Uterus (tissue), 4 donors: ENCODE data around the gene PTPA. TPM values are rescaled to one million over a fixed set of nuclear protein-coding genes. Genes with fewer than 3 reads are reported as not detected.

Experiments
- DNase-seq, 2 donors: peaks; one replicate each; pipeline ENCODE4 v3.0.0-alpha.2; 2019 to 2020
- H3K27ac ChIP-seq, 2 donors: fragments of 200-600 bp; sonication (generic); 1 replicate in 1 of 2; 2 replicates in 1 of 2; pipeline ENCODE4 v1.5.1; 2016 to 2018
- H3K27me3 ChIP-seq, 2 donors: fragments of 200-600 bp; sonication (generic); one replicate each; pipeline ENCODE4 v1.5.1; 2018 to 2019; ENCODE audit warnings: control low read depth in 1 of 2
- H3K36me3 ChIP-seq, 2 donors: fragments of 200-600 bp; sonication (generic); one replicate each; pipeline ENCODE4 v1.5.1; 2019; ENCODE audit warnings: control low read depth in 1 of 2
- H3K4me1 ChIP-seq, 2 donors: fragments of 200-600 bp; sonication (generic); one replicate each; pipeline ENCODE4 v1.5.1; 2018 to 2019; ENCODE audit warnings: control low read depth in 1 of 2
- H3K4me3 ChIP-seq, 2 donors: fragments of 200-600 bp; sonication (generic); 1 replicate in 1 of 2; 2 replicates in 1 of 2; pipeline ENCODE4 v1.5.1; 2018 to 2019; ENCODE audit warnings: mild to moderate bottlenecking in 1 of 2
- H3K9me3 ChIP-seq, 2 donors: fragments of 200-600 bp; sonication (generic); one replicate each; pipeline ENCODE4 v1.5.1; 2019; ENCODE audit warnings: control low read depth in 1 of 2
- CTCF ChIP-seq, 4 experiments: fragments of 200-600 bp in 2 of 4; fragments of 450-650 bp in 2 of 4; sonication (generic) in 2 of 4; IDR thresholded peaks; one replicate each; pipeline ENCODE4 v1.5.1; 2016 to 2019; ENCODE audit warnings: antibody characterized with exemption in 4 of 4, mild to moderate bottlenecking in 2 of 4, moderate library complexity in 1 of 4
- POLR2A ChIP-seq, 2 donors: fragments of 450-650 bp; IDR thresholded peaks; one replicate each; pipeline ENCODE4 v1.6.1; 2016; ENCODE audit warnings: antibody characterized with exemption in 2 of 2, mild to moderate bottlenecking in 1 of 2, moderate library complexity in 1 of 2
- intact Hi-C: fragments of 100-400 bp; cut with DNase I; formaldehyde crosslinking; loops from one replicate; pipeline ENCODE4 v1.15.1; 2023; ENCODE audit warnings: low total_unique reads
- total RNA-seq, 4 donors: library from RNA; depleted of rRNA in 3 of 4; stranded (reverse); fragments of >200 nt in 3 of 4; gene quantifications; one replicate each; pipeline versions ENCODE4 v1.1.0 to v1.2.4, GENCODE V29; 2014 to 2023
- donor health status: DM: yes; HTN: yes; CAD: no.

PTPA gene
- total RNA-seq, 4 donors from 2014 or later, result 28.9 to 107 (median 62.1) TPM

GRCh38 chr9:129183495-129184218, 72.4 kb downstream of the PTPA start:
- no peaks in the 10 kb centered on the region for H3K27me3 ChIP-seq
- H3K4me1 ChIP-seq, result peaks cover 0 to under 1% of the 10 kb centered on the region in 2 donors
- intact Hi-C loops, result loop anchor here (5.0 kb wide), 1 partner anchor 64 kb away; no protein-coding TSS in a partner anchor
- DNase-seq, result no peak
- no peak overlapping the region for H3K4me3 ChIP-seq
- no peaks in the 10 kb centered on the region for H3K36me3 ChIP-seq
- H3K9me3 ChIP-seq, result no peaks in the 10 kb centered on the region
- TF ChIP-seq CTCF (IDR thresholded peaks at IDR 0.05) (no peak), POLR2A (IDR thresholded peaks at IDR 0.05) (no peak)
- H3K27ac ChIP-seq, result peak overlapping the region in 1 of 2 donors; percentile 41

- no peaks in the 10 kb centered on the region for H3K36me3 ChIP-seq
Measured at GRCh38 chr9:129184219-129184524, 73.0 kb downstream of the PTPA start.

GRCh38 chr9:129184596-129185122, 73.4 kb downstream of the PTPA start:
- Histone ChIP-seq H3K27me3 (no peaks in the 10 kb centered on the region), H3K4me1 (no peaks in the 10 kb centered on the region), H3K9me3 (no peaks in the 10 kb centered on the region), H3K36me3 (no peaks in the 10 kb centered on the region), H3K4me3 (no peak overlapping the region), H3K27ac (peak overlapping the region in 1 of 2 donors; percentile 41)
- intact Hi-C loops, result loop anchor here (5.0 kb wide), 1 partner anchor 63 kb away; no protein-coding TSS in a partner anchor
- DNase-seq, result no peak
- TF ChIP-seq POLR2A (IDR thresholded peaks at IDR 0.05) (no peak), CTCF (IDR thresholded peaks at IDR 0.05) (no peak)

More at GRCh38 chr9:129184219-129184524, 73.0 kb downstream of the PTPA start:
- Histone ChIP-seq H3K4me3 (no peak overlapping the region), H3K4me1 (no peaks in the 10 kb centered on the region), H3K27me3 (no peaks in the 10 kb centered on the region), H3K27ac (peak overlapping the region in 1 of 2 donors; percentile 41), H3K9me3 (no peaks in the 10 kb centered on the region)
- no peak for TF ChIP-seq POLR2A (IDR thresholded peaks at IDR 0.05)
- TF ChIP-seq CTCF (IDR thresholded peaks at IDR 0.05), result no peak
- no peak for DNase-seq
- intact Hi-C loops, result loop anchor here (5.0 kb wide), 1 partner anchor 63 kb away; no protein-coding TSS in a partner anchor

GRCh38 chr9:129185402-129185801, 74.2 kb downstream of the PTPA start:
- Histone ChIP-seq H3K9me3 (no peaks in the 10 kb centered on the region), H3K36me3 (no peaks in the 10 kb centered on the region), H3K4me3 (no peak overlapping the region), H3K4me1 (no peaks in the 10 kb centered on the region), H3K27me3 (no peaks in the 10 kb centered on the region), H3K27ac (no peak overlapping the region)
- intact Hi-C loops, result no loop called here
- no peak for DNase-seq
- no peak for TF ChIP-seq CTCF (IDR thresholded peaks at IDR 0.05)

GRCh38 chr9:129185991-129186390, 74.8 kb downstream of the PTPA start:
- Histone ChIP-seq H3K4me3 (no peak overlapping the region), H3K27me3 (no peaks in the 10 kb centered on the region), H3K4me1 (no peaks in the 10 kb centered on the region), H3K9me3 (no peaks in the 10 kb centered on the region), H3K36me3 (no peaks in the 10 kb centered on the region), H3K27ac (no peak overlapping the region)
- intact Hi-C loops, result no loop called here
- DNase-seq, result no peak
- TF ChIP-seq POLR2A (IDR thresholded peaks at IDR 0.05), result no peak
- TF ChIP-seq CTCF (IDR thresholded peaks at IDR 0.05), result no peak
